Left lung (tissue), 10 donors: Measurements from ENCODE around the gene RDH14. TPM values are rescaled to one million over a fixed set of nuclear protein-coding genes. Genes with fewer than 3 reads are reported as not detected.

ENCODE experiments used
- ATAC-seq: fragments of 200-7000 bp; cut with Tn5 transposase; one replicate; pipeline ENCODE4 v1.9.1; 2020; ENCODE audit warnings: moderate library complexity
- DNase-seq, 4 donors: peaks; one replicate each; pipeline ENCODE4 v3.0.0-alpha.2; 2013 to 2020
- H3K27ac ChIP-seq, 2 donors: fragments of 200-600 bp; sonication (generic) in 1 of 2; one replicate each; pipeline versions ENCODE4 v1.5.0 to v1.8.0; 2020 to 2021
- H3K27me3 ChIP-seq, 2 donors: fragments of 200-600 bp; sonication (generic) in 1 of 2; one replicate each; pipeline versions ENCODE4 v1.5.0 to v1.8.0; 2020 to 2021
- H3K36me3 ChIP-seq, 2 donors: fragments of 200-600 bp; sonication (generic) in 1 of 2; one replicate each; pipeline versions ENCODE4 v1.5.0 to v1.8.0; 2020 to 2021
- H3K4me1 ChIP-seq, 2 donors: fragments of 200-600 bp; one replicate each; pipeline ENCODE4 v1.8.0; 2021
- H3K4me3 ChIP-seq, 2 donors: fragments of 200-600 bp; sonication (generic) in 1 of 2; one replicate each; pipeline versions ENCODE4 v1.5.0 to v1.8.0; 2020 to 2021; ENCODE audit warnings: mild to moderate bottlenecking in 1 of 2
- H3K9me3 ChIP-seq, 2 donors: fragments of 200-600 bp; sonication (generic) in 1 of 2; one replicate each; pipeline versions ENCODE4 v1.5.0 to v1.8.0; 2020 to 2021
- CTCF ChIP-seq, 2 donors: fragments of 200-600 bp; sonication (generic) in 1 of 2; IDR thresholded peaks; one replicate each; pipeline versions ENCODE4 v1.5.0 to v1.8.0; 2021; ENCODE audit warnings: antibody characterized with exemption in 2 of 2
- intact Hi-C, 2 donors: fragments of 100-400 bp; cut with DNase I; formaldehyde crosslinking; loops; one replicate each; pipeline versions ENCODE4 v1.11.2 to v1.14.2; 2022
- polyA plus RNA-seq, 6 donors: library from polyadenylated mRNA; unstranded; fragments of 120-200 nt; gene quantifications; one replicate each; pipeline ENCODE4 v1.2.1, GENCODE V29; 2013; ENCODE audit not compliant: insufficient read length in 6 of 6
- total RNA-seq, 2 donors: library from RNA; stranded (reverse); fragmentation: NEBNext Ultra II Directional; extraction: Animal tissue kit (Norgen Biotek cat#: 25700); gene quantifications; one replicate each; pipeline ENCODE4 v1.2.1, GENCODE V29; 2021
- donor health status: DM: no; HTN: yes; CAD: no.
- donor health status: DM: no; HTN: no; CAD: no.

RDH14 gene
- total and polyA plus RNA-seq, 8 donors, result 19.6 to 45.6 (median 40.3) TPM

GRCh38 chr2:18580606-18581005, 20.2 kb upstream of the RDH14 start:
- Histone ChIP-seq H3K4me3 (no peak overlapping the region), H3K27ac (no peak overlapping the region), H3K27me3 (no peaks in the 10 kb centered on the region), H3K36me3 (no peaks in the 10 kb centered on the region), H3K4me1 (no peaks in the 10 kb centered on the region), H3K9me3 (peaks cover 0 to 20% of the 10 kb centered on the region in 2 donors)
- DNase-seq (no peak), ATAC-seq (no peak)
- intact Hi-C loops, result no loop called here
- no peak for TF ChIP-seq CTCF (IDR thresholded peaks at IDR 0.05)

DNA sequence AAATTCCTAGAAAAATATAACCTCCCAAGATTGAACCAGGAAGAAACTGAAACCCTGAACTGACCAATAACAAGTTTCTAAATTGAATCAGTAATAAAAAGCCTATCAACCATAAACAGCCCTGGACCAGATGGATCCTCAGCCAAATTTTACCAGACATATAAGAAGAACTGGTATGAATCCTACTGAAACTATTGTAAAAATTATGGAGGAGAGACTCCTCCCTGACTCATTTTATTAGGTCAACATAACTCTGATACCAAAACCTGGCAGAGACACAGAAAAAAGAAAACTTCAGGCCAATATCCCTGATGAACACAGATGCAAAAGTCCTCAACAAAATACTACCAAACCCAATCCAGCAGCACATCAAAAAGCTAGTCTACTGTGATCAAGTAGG, 17.6 kb upstream of the RDH14 start:
- Histone ChIP-seq H3K27ac (no peak overlapping the region), H3K36me3 (no peaks in the 10 kb centered on the region), H3K4me1 (no peaks in the 10 kb centered on the region), H3K27me3 (no peaks in the 10 kb centered on the region), H3K9me3 (peaks cover 0 to 9% of the 10 kb centered on the region in 2 donors), H3K4me3 (no peak overlapping the region)
- no peak for TF ChIP-seq CTCF (IDR thresholded peaks at IDR 0.05)
- ATAC-seq, result no peak
- no peak for DNase-seq
- intact Hi-C loops, result no loop called here

DNA sequence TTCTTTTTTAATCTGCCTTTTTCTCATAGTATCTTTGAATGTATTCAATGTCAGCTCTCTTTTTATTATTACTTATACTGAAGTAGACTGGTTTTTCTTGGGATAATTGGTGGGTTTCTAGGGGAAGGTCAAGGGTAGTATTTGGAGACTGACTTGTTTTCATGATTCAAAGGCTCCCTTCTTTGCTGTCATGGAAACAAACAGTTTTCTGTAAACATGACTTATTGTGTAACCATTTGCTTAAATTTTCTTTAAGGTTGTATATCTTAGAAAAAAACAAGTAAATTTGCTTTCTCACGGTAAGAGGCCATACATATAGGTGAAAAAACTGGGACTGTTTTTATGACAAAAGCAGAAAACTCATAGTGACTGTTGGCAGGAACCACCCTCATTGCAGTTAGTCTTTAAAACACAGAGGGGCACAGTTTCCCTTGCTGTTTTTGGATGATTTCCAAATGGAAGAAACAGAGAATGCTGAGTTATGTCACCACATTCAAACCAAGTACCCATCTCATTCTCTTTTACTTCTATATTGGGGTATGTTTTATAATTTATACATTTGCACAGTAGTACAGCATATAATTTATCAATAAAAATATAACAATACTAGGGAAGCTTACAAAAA, 5.8 kb upstream of the RDH14 start:
- Histone ChIP-seq H3K27me3 (no peaks in the 10 kb centered on the region), H3K4me1 (peaks cover 0 to 2% of the 10 kb centered on the region in 2 donors), H3K4me3 (no peak overlapping the region), H3K9me3 (peaks cover 0 to 8% of the 10 kb centered on the region in 2 donors), H3K27ac (no peak overlapping the region), H3K36me3 (no peaks in the 10 kb centered on the region)
- intact Hi-C loops, result no loop called here
- no peak for TF ChIP-seq CTCF (IDR thresholded peaks at IDR 0.05)
- DNase-seq (no peak), ATAC-seq (no peak)

GRCh38 chr2:18560797-18561085, 288 bp upstream of the RDH14 start:
- Histone ChIP-seq H3K4me3 (peak overlapping the region; percentile 83 to 93), H3K4me1 (peaks cover 9 to 15% of the 10 kb centered on the region in 2 donors), H3K9me3 (peaks cover 0 to 8% of the 10 kb centered on the region in 2 donors), H3K27ac (peak overlapping the region; percentile 95 to 99), H3K36me3 (no peaks in the 10 kb centered on the region), H3K27me3 (no peaks in the 10 kb centered on the region)
- ATAC-seq (no peak), DNase-seq (no peak)
- intact Hi-C loops, result no loop called here
- no peak for TF ChIP-seq CTCF (IDR thresholded peaks at IDR 0.05)

- H3K27me3 ChIP-seq, result no peaks in the 10 kb centered on the region
- intact Hi-C loops, result no loop called here
Observed at GRCh38 chr2:18559531-18560030, 872 bp downstream of the RDH14 start.

More at GRCh38 chr2:18559531-18560030, 872 bp downstream of the RDH14 start:
- DNase-seq (no peak), ATAC-seq (no peak)
- Histone ChIP-seq H3K27ac (peak overlapping the region; percentile 95 to 99), H3K9me3 (peaks cover 0 to 8% of the 10 kb centered on the region in 2 donors), H3K4me1 (peaks cover 9 to 15% of the 10 kb centered on the region in 2 donors), H3K4me3 (peak overlapping the region; percentile 83 to 93), H3K36me3 (peaks cover 4 to 10% of the 10 kb centered on the region in 2 donors)
- no peak for TF ChIP-seq CTCF (IDR thresholded peaks at IDR 0.05)
